Measurements from ENCODE around the gene GRID2. TPM values are rescaled to one million over a fixed set of nuclear protein-coding genes. Genes with fewer than 3 reads are reported as not detected.

The GRID2 gene
- total RNA-seq, 1 experiment from 2014 or later = not detected

- BruUV-seq (replicated peaks) = no TSS peak
- no peaks in the 10 kb centered on the region for H3K36me3 ChIP-seq (ENCODE audit: control insufficient read depth, insufficient read depth, low read length)
- intact Hi-C loops (cut with micrococcal nuclease; ENCODE audit: unreplicated experiment) = no loop called here
- Mint-ChIP-seq H3K9me3 (ENCODE audit: unreplicated experiment) (no peaks in the 10 kb centered on the region), H3K4me1 (ENCODE audit: low read depth, unreplicated experiment) (no peaks in the 10 kb centered on the region), H3K27me3 (ENCODE audit: insufficient read depth, unreplicated experiment) (no peaks in the 10 kb centered on the region), H3K4me3 (ENCODE audit: unreplicated experiment) (no peak overlapping the region), H3K36me3 (ENCODE audit: insufficient read depth, unreplicated experiment) (no peaks in the 10 kb centered on the region), H3K27ac (ENCODE audit: unreplicated experiment) (no peak overlapping the region)
- H3K27me3 ChIP-seq (replicated peaks; ENCODE audit: control insufficient read depth, insufficient read depth, low read length) = no peaks in the 10 kb centered on the region
- H3K4me3 ChIP-seq (ENCODE audit: low read depth, low read length) = no peak overlapping the region
- no peak for DNase-seq
- H3K9me3 ChIP-seq = no peaks in the 10 kb centered on the region
- no peaks in the 10 kb centered on the region for H3K4me1 ChIP-seq
- CTCF ChIA-PET = no interaction called here
- POLR2A ChIA-PET = no interaction called here
- TF ChIP-seq, protein P1, sequence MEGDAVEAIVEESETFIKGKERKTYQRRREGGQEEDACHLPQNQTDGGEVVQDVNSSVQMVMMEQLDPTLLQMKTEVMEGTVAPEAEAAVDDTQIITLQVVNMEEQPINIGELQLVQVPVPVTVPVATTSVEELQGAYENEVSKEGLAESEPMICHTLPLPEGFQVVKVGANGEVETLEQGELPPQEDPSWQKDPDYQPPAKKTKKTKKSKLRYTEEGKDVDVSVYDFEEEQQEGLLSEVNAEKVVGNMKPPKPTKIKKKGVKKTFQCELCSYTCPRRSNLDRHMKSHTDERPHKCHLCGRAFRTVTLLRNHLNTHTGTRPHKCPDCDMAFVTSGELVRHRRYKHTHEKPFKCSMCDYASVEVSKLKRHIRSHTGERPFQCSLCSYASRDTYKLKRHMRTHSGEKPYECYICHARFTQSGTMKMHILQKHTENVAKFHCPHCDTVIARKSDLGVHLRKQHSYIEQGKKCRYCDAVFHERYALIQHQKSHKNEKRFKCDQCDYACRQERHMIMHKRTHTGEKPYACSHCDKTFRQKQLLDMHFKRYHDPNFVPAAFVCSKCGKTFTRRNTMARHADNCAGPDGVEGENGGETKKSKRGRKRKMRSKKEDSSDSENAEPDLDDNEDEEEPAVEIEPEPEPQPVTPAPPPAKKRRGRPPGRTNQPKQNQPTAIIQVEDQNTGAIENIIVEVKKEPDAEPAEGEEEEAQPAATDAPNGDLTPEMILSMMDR (IDR thresholded peaks at IDR 0.05; ENCODE audit: insufficient read depth in 1 of 2, low read depth in 1 of 2, low read length in 1 of 2, severe bottlenecking in 1 of 2, unreplicated experiment in 1 of 2) = no peak
Observed at GRCh38 chr4:93467484-93468155, 1163.9 kb downstream of the GRID2 start.

GRCh38 chr4:93469560-93469959, 1165.8 kb downstream of the GRID2 start:
- Mint-ChIP-seq H3K4me1 (ENCODE audit: low read depth, unreplicated experiment) (no peaks in the 10 kb centered on the region), H3K27ac (ENCODE audit: unreplicated experiment) (no peak overlapping the region), H3K36me3 (ENCODE audit: insufficient read depth, unreplicated experiment) (no peaks in the 10 kb centered on the region), H3K4me3 (ENCODE audit: unreplicated experiment) (no peak overlapping the region), H3K27me3 (ENCODE audit: insufficient read depth, unreplicated experiment) (no peaks in the 10 kb centered on the region), H3K9me3 (ENCODE audit: unreplicated experiment) (no peaks in the 10 kb centered on the region)
- Histone ChIP-seq H3K4me1 (no peaks in the 10 kb centered on the region), H3K27me3 (replicated peaks; ENCODE audit: control insufficient read depth, insufficient read depth, low read length) (no peaks in the 10 kb centered on the region), H3K9me3 (no peaks in the 10 kb centered on the region), H3K36me3 (ENCODE audit: control insufficient read depth, insufficient read depth, low read length) (no peaks in the 10 kb centered on the region), H3K4me3 (ENCODE audit: low read depth, low read length) (no peak overlapping the region)
- ChIA-PET CTCF (no interaction called here), POLR2A (no interaction called here)
- TF ChIP-seq, protein P1 (IDR thresholded peaks at IDR 0.05; ENCODE audit: insufficient read depth in 1 of 2, low read depth in 1 of 2, low read length in 1 of 2, severe bottlenecking in 1 of 2, unreplicated experiment in 1 of 2) = no peak
- intact Hi-C loops (cut with micrococcal nuclease; ENCODE audit: unreplicated experiment) = no loop called here
- BruUV-seq (replicated peaks) = no TSS peak
- DNase-seq = no peak

- no peaks in the 10 kb centered on the region for H3K9me3 ChIP-seq
- Mint-ChIP-seq H3K27me3 (ENCODE audit: insufficient read depth, unreplicated experiment) (no peaks in the 10 kb centered on the region), H3K27ac (ENCODE audit: unreplicated experiment) (no peak overlapping the region), H3K4me3 (ENCODE audit: unreplicated experiment) (no peak overlapping the region), H3K4me1 (ENCODE audit: low read depth, unreplicated experiment) (no peaks in the 10 kb centered on the region), H3K9me3 (ENCODE audit: unreplicated experiment) (no peaks in the 10 kb centered on the region), H3K36me3 (ENCODE audit: insufficient read depth, unreplicated experiment) (no peaks in the 10 kb centered on the region)
- TF ChIP-seq, protein P1 (IDR thresholded peaks at IDR 0.05; ENCODE audit: insufficient read depth in 1 of 2, low read depth in 1 of 2, low read length in 1 of 2, severe bottlenecking in 1 of 2, unreplicated experiment in 1 of 2) = no peak
- no peak for DNase-seq
- H3K4me1 ChIP-seq = no peaks in the 10 kb centered on the region
- H3K27me3 ChIP-seq (replicated peaks; ENCODE audit: control insufficient read depth, insufficient read depth, low read length) = no peaks in the 10 kb centered on the region
- H3K36me3 ChIP-seq (ENCODE audit: control insufficient read depth, insufficient read depth, low read length) = no peaks in the 10 kb centered on the region
- no TSS peak for BruUV-seq (replicated peaks)
- ChIA-PET POLR2A (no interaction called here), CTCF (no interaction called here)
- no peak overlapping the region for H3K4me3 ChIP-seq (ENCODE audit: low read depth, low read length)
- intact Hi-C loops (cut with micrococcal nuclease; ENCODE audit: unreplicated experiment) = no loop called here
Observed at GRCh38 chr4:93475730-93476129, 1172.0 kb downstream of the GRID2 start.
